ENCODE data around the gene PTGFRN.

Gene PTGFRN

DNA sequence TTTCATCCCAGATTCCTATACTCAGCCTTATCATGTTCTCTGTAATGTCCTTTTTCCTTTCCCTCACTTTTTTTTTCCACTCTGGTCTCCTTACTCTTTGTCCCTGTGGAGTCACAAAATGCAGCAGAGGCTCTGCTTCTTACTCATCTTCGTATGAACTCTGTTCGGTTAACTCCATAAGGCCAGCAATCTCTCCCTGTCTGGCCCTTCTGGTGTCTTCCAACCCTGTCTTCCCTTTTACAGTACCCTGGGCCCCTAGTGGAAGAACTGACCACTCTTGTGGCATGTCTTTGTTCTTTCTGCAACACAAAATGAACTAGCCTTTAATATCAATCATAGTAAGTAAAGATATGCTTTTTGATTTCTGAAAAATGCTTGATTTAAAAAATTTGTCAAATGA is 98.9 kb downstream of the PTGFRN start:
- no peak for DNase-seq

GRCh38 chr1:117009132-117009531 is 99.4 kb downstream of the PTGFRN start:
- no peak for DNase-seq

DNA sequence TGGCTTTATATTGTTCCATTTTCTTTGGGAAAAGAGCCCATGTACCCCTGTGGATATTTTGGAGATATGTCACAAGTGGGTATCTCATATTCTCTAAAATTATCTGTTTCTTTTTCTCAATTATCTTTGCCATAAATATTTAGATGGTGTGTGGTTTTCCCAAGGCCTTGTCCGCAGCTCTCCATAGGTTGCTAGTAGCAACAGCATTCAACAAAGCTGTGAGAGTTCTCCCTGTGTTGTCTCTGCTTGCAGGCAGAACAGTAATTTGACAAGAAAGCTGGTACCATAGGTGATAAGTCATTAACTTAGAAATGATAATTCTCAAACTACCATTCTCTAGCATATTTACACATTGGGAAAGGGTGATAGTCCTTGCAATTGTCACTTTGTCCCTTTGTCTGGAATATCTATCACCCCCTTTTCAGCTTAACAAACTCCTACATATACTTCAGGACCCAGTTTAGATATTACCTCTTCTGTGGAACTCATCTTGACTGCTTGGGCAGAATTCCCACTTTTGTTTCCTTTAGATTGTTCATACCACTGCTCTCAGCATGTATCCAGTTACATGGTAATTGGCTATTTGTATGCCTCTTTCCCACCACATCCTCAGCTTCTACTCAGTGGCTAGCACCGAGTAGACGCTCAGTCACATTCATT is 100.7 kb downstream of the PTGFRN start:
- DNase-seq, result no peak

- DNase-seq, result peak in 1 of 2 experiments; percentile 21
Observed at GRCh38 chr1:117011334-117011733, 101.6 kb downstream of the PTGFRN start.

DNA sequence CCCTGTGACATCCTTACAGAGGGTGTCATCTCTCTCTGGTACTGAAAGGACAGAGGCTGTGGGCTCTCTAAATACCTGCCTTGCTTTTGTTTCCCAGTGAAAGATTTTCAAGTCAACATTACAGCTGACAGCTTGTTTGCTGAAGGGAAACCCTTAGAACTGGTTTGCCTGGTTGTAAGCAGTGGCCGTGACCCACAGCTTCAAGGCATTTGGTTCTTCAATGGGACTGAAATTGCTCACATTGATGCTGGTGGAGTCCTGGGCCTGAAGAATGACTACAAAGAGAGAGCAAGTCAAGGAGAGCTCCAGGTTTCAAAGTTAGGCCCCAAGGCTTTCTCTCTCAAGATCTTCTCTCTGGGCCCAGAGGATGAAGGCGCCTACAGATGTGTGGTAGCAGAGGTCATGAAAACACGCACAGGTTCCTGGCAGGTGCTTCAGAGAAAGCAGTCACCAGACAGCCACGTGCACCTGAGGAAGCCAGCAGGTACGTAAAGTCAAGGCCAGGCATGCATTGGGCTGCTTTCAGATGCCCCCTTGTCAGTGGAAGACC is 103.7 kb downstream of the PTGFRN start:
- DNase-seq, result no peak

GRCh38 chr1:117014209-117014608 is 104.5 kb downstream of the PTGFRN start:
- DNase-seq, result no peak

- DNase-seq, result no peak
Observed at GRCh38 chr1:117015724-117016123, 106.0 kb downstream of the PTGFRN start.

DNA sequence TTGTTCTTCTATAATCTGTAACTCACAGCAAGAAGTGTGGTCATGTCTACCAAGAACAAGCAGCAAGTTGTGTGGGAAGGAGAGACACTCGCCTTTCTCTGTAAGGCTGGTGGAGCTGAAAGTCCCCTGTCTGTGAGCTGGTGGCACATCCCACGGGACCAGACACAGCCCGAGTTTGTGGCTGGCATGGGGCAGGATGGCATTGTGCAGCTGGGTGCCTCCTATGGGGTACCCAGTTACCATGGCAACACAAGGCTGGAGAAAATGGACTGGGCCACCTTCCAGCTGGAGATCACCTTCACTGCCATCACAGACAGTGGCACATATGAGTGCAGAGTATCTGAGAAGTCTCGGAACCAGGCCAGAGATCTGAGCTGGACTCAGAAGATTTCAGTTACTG is 107.3 kb downstream of the PTGFRN start:
- DNase-seq, result peak; percentile 10 to 45

DNA sequence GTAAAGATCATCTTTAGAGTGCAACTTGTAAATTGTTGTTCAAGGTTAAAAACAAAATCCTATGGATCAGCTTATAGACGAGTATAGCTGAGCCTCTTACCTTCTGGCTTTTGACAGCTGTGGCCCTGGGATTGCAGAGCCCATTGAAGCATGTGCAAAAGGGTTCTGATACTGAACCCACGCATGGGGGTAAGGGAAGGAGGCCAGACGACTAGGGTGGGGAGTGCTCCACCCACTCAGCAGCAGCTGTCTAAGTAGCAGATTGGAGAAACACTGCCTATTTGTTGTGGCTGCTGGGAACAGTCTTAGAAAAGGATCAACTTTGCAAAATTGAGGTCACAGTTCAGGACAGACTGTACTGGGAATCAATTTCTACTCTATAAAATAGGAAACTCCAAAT is 107.9 kb downstream of the PTGFRN start:
- peak; percentile 77 to 92 for DNase-seq

GRCh38 chr1:117020526-117021156 is 110.9 kb downstream of the PTGFRN start:
- DNase-seq, result no peak

DNA sequence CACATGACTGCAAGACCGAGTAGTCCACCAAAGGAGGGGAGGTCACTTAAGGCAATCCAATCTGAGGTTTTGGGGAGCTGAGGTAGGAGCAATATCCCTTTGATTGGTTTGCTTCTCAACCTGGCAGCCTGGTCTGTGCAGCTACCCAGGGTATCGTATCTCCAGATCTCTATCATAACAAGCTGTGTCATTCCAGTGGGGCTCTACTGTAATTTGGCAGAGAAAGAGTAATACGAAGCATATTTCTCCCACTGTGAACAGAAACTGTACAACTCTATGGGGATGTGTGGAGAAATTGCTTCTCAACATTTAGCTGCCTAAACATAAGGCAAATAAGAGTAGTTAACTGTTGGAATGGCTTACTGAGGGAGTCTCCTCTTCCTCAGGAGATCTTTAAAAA is 112.4 kb downstream of the PTGFRN start:
- no peak for DNase-seq

DNA sequence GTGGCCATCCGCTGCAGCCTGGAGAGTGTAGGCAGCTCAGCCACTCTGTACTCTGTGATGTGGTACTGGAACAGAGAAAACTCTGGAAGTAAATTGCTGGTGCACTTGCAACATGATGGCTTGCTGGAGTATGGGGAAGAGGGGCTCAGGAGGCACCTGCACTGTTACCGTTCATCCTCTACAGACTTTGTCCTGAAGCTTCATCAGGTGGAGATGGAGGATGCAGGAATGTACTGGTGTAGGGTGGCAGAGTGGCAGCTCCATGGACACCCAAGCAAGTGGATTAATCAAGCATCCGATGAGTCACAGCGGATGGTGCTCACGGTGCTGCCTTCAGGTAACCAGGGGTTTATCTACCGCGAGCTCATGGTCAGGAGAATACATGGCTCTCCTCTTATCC is 115.9 kb downstream of the PTGFRN start:
- DNase-seq, result no peak

- DNase-seq, result no peak
Observed at GRCh38 chr1:117026361-117026760, 116.6 kb downstream of the PTGFRN start.

DNA sequence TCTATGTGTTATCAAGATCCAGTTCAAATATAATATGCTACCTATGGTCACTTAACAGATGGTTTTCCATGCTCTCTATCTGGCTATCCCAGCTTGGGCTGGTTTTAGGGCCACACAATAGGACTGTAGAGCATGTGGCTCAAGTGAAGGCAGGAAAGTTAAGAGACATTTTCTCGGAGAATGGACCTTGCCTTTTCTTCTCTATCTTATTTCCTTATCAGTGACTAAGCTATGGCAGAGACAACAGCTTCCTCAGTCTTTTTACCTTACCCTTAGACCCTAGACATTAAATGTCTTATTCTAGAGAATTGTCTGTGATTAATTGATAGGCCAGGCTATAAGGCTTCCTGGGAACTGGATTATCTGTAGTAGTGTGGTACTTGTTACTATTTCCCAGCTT is 120.0 kb downstream of the PTGFRN start:
- no peak for DNase-seq

- DNase-seq, result no peak
Observed at GRCh38 chr1:117030271-117030877, 120.7 kb downstream of the PTGFRN start.

- DNase-seq, result no peak
Observed at GRCh38 chr1:117032266-117032665, 122.5 kb downstream of the PTGFRN start.

DNA sequence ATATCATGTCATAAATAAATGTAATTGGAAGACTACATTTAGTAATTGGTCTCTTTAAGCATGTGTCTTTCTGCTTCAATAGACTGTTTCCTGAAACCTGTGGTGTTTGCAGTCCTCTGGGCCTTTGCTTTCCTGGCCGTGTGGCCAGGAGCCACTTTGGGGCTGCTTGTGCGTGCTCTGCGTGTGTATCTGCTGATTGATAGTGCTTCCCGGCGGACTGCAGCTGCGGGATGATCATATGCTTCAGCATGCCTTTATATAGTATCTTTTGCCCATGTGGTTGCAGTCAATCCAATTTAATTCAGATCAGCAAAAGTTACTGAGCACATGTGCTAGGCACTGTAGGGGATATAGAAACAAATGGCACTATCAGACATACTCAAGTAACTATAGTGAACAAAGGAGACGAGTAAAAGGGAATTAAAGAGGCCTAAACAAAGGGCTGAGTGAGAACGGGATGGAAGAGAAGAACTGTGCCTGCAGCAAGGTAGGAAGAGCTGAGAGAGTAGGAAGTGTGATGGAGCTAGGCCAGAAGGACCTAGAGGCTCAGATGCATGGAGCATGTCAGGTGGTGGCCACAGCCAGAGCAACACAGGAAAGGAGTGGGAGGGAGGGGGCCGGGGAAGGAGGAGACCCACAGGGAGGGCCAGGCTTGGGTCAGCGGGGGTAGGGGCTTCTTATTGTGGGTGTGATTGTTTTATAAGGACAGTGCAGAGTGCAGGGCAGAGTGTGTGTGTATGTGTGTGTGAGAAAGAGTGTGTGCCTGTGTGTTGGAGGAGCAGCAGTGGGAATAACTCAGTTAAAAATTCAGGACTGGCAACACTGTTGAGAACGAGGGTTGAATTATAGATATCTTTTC is 123.2 kb downstream of the PTGFRN start:
- no peak for DNase-seq

- DNase-seq, result no peak
Observed at GRCh38 chr1:117033772-117034171, 124.1 kb downstream of the PTGFRN start.

- peak in 1 of 2 experiments; percentile 32 for DNase-seq
Observed at GRCh38 chr1:117034791-117035290, 125.1 kb downstream of the PTGFRN start.

DNA sequence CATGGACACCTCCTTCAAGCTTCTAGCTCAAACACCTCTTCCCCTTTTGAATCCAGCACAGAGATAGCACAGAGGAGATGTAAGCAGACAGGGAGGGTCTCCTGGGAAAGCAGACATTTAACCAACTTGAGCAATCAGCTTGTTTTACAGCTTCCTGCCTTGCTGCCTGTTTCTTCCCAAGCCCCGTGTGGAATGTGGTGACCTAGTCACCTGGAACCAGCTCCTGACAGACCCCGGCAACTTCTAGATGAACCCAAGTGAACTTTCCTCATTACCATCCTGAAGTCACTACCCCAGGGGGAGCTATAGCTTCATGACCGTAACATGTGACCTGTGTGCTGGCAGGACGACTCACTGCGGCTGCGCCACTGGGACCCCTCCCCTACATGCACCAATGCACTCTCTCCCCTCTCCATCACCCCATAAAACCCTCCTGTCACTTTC is 126.3 kb downstream of the PTGFRN start:
- DNase-seq, result no peak

DNA sequence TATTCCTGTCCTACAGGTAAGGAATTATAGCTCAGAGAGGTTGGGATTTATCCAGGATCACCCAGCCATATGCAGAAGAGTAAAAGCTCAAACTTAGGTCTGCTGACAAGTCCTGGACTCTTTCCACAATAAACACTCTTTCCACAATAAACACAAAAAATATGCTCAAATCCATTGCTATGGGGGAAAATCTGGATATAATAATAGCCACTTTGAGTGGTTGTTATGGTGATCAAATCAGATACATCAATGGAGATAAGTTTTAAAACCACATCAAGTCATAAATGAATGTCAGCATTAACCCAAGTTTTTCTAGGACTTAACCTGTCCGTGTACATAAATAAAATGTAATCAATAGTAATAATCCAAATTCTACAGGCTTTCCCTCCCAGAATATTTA is 128.1 kb downstream of the PTGFRN start:
- DNase-seq, result no peak

GRCh38 chr1:117038236-117038635 is 128.5 kb downstream of the PTGFRN start:
- DNase-seq, result no peak
